Activated B cell treated with CpG ODN at 0.5 μM for 24 hours (primary cell): ENCODE measurements around the gene MEIOSIN. TPM values are rescaled to one million over a fixed set of nuclear protein-coding genes. Genes with fewer than 3 reads are reported as not detected.
A peak's percentile ranks its signal among the peaks of the same experiment; 100 is the strongest.

ENCODE experiments used
- ATAC-seq: fragments of 200-7000 bp; cut with Tn5 transposase; one replicate; pipeline ENCODE4 v1.10.0; 2021; ENCODE audit warnings: low read depth, mild to moderate bottlenecking, moderate library complexity
- CTCF ChIA-PET: fragments of 350-600 bp; sonication (Branson Sonifier 250); formaldehyde crosslinking; loops from one replicate; lab custom pipeline; 2021; ENCODE audit warnings: antibody characterized with exemption; lab: Charles Lee
- POLR2A ChIA-PET: fragments of 350-600 bp; sonication (Branson Sonifier 250); formaldehyde crosslinking; loops from one replicate; lab custom pipeline; 2021; ENCODE audit warnings: antibody characterized with exemption; lab: Charles Lee
- DNase-seq: peaks from one replicate; pipeline ENCODE4 v3.0.0; 2022
- H3K27ac Mint-ChIP-seq: one replicate; pipeline ENCODE4 v1.8.0; 2020; ENCODE audit warnings: mixed read lengths
- H3K27me3 Mint-ChIP-seq: one replicate; pipeline ENCODE4 v1.8.0; 2021; ENCODE audit warnings: mixed read lengths
- H3K36me3 Mint-ChIP-seq: one replicate; pipeline ENCODE4 v1.8.0; 2021; ENCODE audit warnings: low read depth, mixed read lengths
- H3K4me1 Mint-ChIP-seq: one replicate; pipeline ENCODE4 v1.8.0; 2021; ENCODE audit warnings: mixed read lengths
- H3K4me3 Mint-ChIP-seq: one replicate; pipeline ENCODE4 v1.8.0; 2020; ENCODE audit warnings: mild to moderate bottlenecking, mixed read lengths
- H3K9me3 Mint-ChIP-seq: one replicate; pipeline ENCODE4 v1.8.0; 2020; ENCODE audit warnings: mixed read lengths
- intact Hi-C: fragments of 100-400 bp; cut with micrococcal nuclease; formaldehyde crosslinking; loops from one replicate; pipeline ENCODE4 v1.15.1; 2024
- total RNA-seq: library from RNA; stranded (reverse); gene quantifications from 2 replicates; pipeline ENCODE4 v1.2.3, GENCODE V29; 2022
- TF ChIP-seq, protein P1 (sequence below): fragments of 200-600 bp; IDR thresholded peaks from one replicate; pipeline ENCODE4 v1.8.0; 2022; ENCODE audit warnings: antibody characterized with exemption, mild to moderate bottlenecking

The MEIOSIN gene
- total RNA-seq, 1 donor from 2014 or later, result not detected

- POLR2A ChIA-PET, result interaction anchor here (0.7 kb wide), 1 partner anchor 85 kb away, joined by 5 read pairs; no protein-coding TSS in a partner anchor
Observed at GRCh38 chr19:45774765-45775164, 41.5 kb downstream of the MEIOSIN start.

DNA sequence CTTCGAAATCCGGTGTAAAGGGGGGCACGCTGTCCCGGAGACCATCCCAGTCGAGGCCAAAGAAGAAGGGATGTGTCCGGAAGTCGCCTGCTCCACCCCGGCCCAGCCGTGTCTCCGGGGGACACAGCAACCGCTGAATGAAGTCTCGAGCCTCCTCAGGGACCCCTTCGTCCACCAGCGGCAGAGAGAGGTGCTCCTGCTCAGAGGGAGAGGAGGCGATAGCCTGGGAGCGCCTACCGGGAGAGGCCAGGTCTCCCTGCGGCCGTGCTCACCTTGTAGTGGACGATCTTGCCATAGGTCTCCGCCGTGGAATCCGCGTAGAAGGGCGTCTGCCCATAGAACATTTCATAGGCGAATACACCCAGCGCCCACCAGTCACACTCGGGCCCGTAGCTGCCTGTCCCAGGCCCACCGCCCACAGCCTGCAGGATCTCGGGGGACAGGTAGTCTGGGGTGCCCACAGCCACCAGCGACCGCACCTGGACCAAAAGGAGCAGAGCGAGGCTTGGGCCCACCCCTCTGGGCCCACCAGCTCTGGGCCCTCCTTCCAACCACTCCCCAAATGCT is 44.2 kb downstream of the MEIOSIN start:
- POLR2A ChIA-PET, result interaction anchor here (1.2 kb wide), 1 partner anchor 8 kb away, joined by 3 read pairs; the partner anchor contains the start of gene SIX5
- ATAC-seq, result no peak
- TF ChIP-seq, protein P1, sequence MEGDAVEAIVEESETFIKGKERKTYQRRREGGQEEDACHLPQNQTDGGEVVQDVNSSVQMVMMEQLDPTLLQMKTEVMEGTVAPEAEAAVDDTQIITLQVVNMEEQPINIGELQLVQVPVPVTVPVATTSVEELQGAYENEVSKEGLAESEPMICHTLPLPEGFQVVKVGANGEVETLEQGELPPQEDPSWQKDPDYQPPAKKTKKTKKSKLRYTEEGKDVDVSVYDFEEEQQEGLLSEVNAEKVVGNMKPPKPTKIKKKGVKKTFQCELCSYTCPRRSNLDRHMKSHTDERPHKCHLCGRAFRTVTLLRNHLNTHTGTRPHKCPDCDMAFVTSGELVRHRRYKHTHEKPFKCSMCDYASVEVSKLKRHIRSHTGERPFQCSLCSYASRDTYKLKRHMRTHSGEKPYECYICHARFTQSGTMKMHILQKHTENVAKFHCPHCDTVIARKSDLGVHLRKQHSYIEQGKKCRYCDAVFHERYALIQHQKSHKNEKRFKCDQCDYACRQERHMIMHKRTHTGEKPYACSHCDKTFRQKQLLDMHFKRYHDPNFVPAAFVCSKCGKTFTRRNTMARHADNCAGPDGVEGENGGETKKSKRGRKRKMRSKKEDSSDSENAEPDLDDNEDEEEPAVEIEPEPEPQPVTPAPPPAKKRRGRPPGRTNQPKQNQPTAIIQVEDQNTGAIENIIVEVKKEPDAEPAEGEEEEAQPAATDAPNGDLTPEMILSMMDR, result no peak
- H3K27me3 Mint-ChIP-seq, result peaks cover 4% of the 10 kb centered on the region
- H3K27ac Mint-ChIP-seq, result no peak overlapping the region
- CTCF ChIA-PET, result no interaction called here
- H3K36me3 Mint-ChIP-seq, result peaks cover 10% of the 10 kb centered on the region
- H3K4me1 Mint-ChIP-seq, result peaks cover 29% of the 10 kb centered on the region
- H3K4me3 Mint-ChIP-seq, result no peak overlapping the region
- intact Hi-C loops, result loop anchor here (10.0 kb wide), 1 partner anchor 353 kb away; the partner anchor contains the start of gene ERCC1
- H3K9me3 Mint-ChIP-seq, result no peaks in the 10 kb centered on the region
- DNase-seq, result no peak

More at GRCh38 chr19:45774765-45775164, 41.5 kb downstream of the MEIOSIN start:
- H3K27ac Mint-ChIP-seq, result no peak overlapping the region
- intact Hi-C loops, result loop anchor here (10.0 kb wide), 1 partner anchor 350 kb away; the partner anchor contains the start of gene ERCC1
- H3K9me3 Mint-ChIP-seq, result no peaks in the 10 kb centered on the region
- CTCF ChIA-PET, result interaction anchor here (7.1 kb wide), 1 partner anchor 23 kb away, joined by 172 read pairs; no protein-coding TSS in a partner anchor
- H3K36me3 Mint-ChIP-seq, result peaks cover 10% of the 10 kb centered on the region
- DNase-seq, result no peak
- peaks cover 4% of the 10 kb centered on the region for H3K27me3 Mint-ChIP-seq
- TF ChIP-seq, protein P1, result no peak
- ATAC-seq, result no peak
- peaks cover 27% of the 10 kb centered on the region for H3K4me1 Mint-ChIP-seq
- H3K4me3 Mint-ChIP-seq, result no peak overlapping the region

- POLR2A ChIA-PET, result interaction anchor here (1.2 kb wide), 1 partner anchor 9 kb away, joined by 3 read pairs; the partner anchor contains the start of gene SIX5
- peaks cover 10% of the 10 kb centered on the region for H3K36me3 Mint-ChIP-seq
- H3K27me3 Mint-ChIP-seq, result peaks cover 4% of the 10 kb centered on the region
- intact Hi-C loops, result loop anchor here (2.0 to 10.0 kb wide), 2 partner anchors 47 to 353 kb away; partner anchors contain the start of genes ERCC1 and FBXO46
- CTCF ChIA-PET, result no interaction called here
- ATAC-seq, result no peak
- H3K27ac Mint-ChIP-seq, result no peak overlapping the region
- DNase-seq, result no peak
- TF ChIP-seq, protein P1, result no peak
- peaks cover 29% of the 10 kb centered on the region for H3K4me1 Mint-ChIP-seq
- H3K4me3 Mint-ChIP-seq, result no peak overlapping the region
- H3K9me3 Mint-ChIP-seq, result no peaks in the 10 kb centered on the region
Observed at GRCh38 chr19:45778010-45778661, 44.9 kb downstream of the MEIOSIN start.

GRCh38 chr19:45779231-45780145 is 46.2 kb downstream of the MEIOSIN start:
- intact Hi-C loops, result loop anchor here (1.0 to 10.0 kb wide), 4 partner anchors 9 to 355 kb away; partner anchors contain the start of genes DMWD, ERCC1 and FBXO46
- Mint-ChIP-seq H3K27ac (peak overlapping the region; percentile 9), H3K4me1 (peaks cover 26% of the 10 kb centered on the region), H3K36me3 (peaks cover 10% of the 10 kb centered on the region), H3K4me3 (peak overlapping the region; percentile 82), H3K9me3 (no peaks in the 10 kb centered on the region), H3K27me3 (peaks cover 4% of the 10 kb centered on the region)
- POLR2A ChIA-PET, result interaction anchor here (0.6 to 1.2 kb wide), 3 partner anchors 10 to 148 kb away, joined by 3 to 13 read pairs (median 4); partner anchors contain the start of genes DMWD and SIX5
- CTCF ChIA-PET, result interaction anchor here (1.0 to 1.2 kb wide), 2 partner anchors 10 to 38 kb away, joined by 3 to 23 read pairs; partner anchors contain the start of gene SIX5
- TF ChIP-seq, protein P1, result no peak
- DNase-seq, result peak; percentile 84
- ATAC-seq, result peak; percentile 96
